Hepatocyte (in vitro differentiated cells): Measurements from ENCODE around the gene KIF1C. TPM values are rescaled to one million over a fixed set of nuclear protein-coding genes. Genes with fewer than 3 reads are reported as not detected.

Experiments used
- DNase-seq: peaks from one replicate; pipeline ENCODE4 v3.0.0-alpha.2; 2016; ENCODE audit warnings: low spot score
- H2AFZ ChIP-seq: fragments of 200-600 bp; sonication (generic); 2 replicates; pipeline ENCODE4 v1.6.0; 2016; ENCODE audit warnings: antibody characterized with exemption, mild to moderate bottlenecking
- H3K27ac ChIP-seq: fragments of 200-600 bp; sonication (generic); 2 replicates; pipeline ENCODE4 v1.5.1; 2016; ENCODE audit warnings: mild to moderate bottlenecking
- H3K27me3 ChIP-seq: fragments of 200-600 bp; sonication (generic); 2 replicates; pipeline ENCODE4 v1.6.1; 2016
- H3K36me3 ChIP-seq: fragments of 200-600 bp; sonication (generic); replicated peaks from 2 replicates; pipeline ENCODE4 v1.5.1; 2016; ENCODE audit warnings: low read depth; ENCODE audit not compliant: insufficient read depth
- H3K4me1 ChIP-seq: fragments of 200-600 bp; sonication (generic); 2 replicates; pipeline ENCODE4 v1.5.1; 2016; ENCODE audit warnings: mild to moderate bottlenecking, moderate library complexity; ENCODE audit not compliant: insufficient read depth
- H3K4me2 ChIP-seq: fragments of 200-600 bp; sonication (generic); 2 replicates; pipeline ENCODE4 v1.6.0; 2016
- H3K4me3 ChIP-seq: fragments of 200-600 bp; sonication (generic); 2 replicates; pipeline ENCODE4 v1.5.1; 2016; ENCODE audit warnings: mild to moderate bottlenecking
- H3K79me2 ChIP-seq: fragments of 200-600 bp; sonication (generic); 2 replicates; pipeline ENCODE4 v1.6.0; 2017; ENCODE audit warnings: mild to moderate bottlenecking
- H3K9me2 ChIP-seq: fragments of 200-600 bp; sonication (generic); replicated peaks from 2 replicates; pipeline ENCODE4 v1.6.0; 2017; ENCODE audit warnings: mild to moderate bottlenecking; ENCODE audit not compliant: insufficient read depth
- H3K9me3 ChIP-seq: fragments of 200-600 bp; sonication (generic); 2 replicates; pipeline ENCODE4 v1.5.1; 2016; ENCODE audit warnings: low read depth, mild to moderate bottlenecking
- H4K20me1 ChIP-seq: fragments of 200-600 bp; sonication (generic); 2 replicates; pipeline ENCODE4 v1.6.0; 2016; ENCODE audit warnings: mild to moderate bottlenecking; ENCODE audit not compliant: insufficient read depth, poor library complexity, severe bottlenecking
- CTCF ChIP-seq: fragments of 200-600 bp; sonication (generic); IDR thresholded peaks from 2 replicates; pipeline ENCODE4 v1.5.1; 2016; ENCODE audit warnings: antibody characterized with exemption, mild to moderate bottlenecking; ENCODE audit not compliant: poor library complexity
- EZH2 ChIP-seq: fragments of 200-600 bp; sonication (generic); IDR thresholded peaks from 2 replicates; pipeline ENCODE4 v1.6.1; 2016; ENCODE audit warnings: antibody characterized with exemption, mild to moderate bottlenecking, borderline replicate concordance
- EZH2phosphoT487 ChIP-seq: fragments of 200-600 bp; sonication (generic); IDR thresholded peaks from one replicate; pipeline ENCODE4 v1.6.1; 2018; ENCODE audit warnings: antibody characterized with exemption, mild to moderate bottlenecking, low read depth, moderate library complexity; ENCODE audit not compliant: unreplicated experiment, severe bottlenecking
- WGBS: methylation state at CpG from one replicate; pipeline ENCODE4 v1.1.6; 2016; ENCODE audit warnings: low lambda C conversion rate; ENCODE audit errors: missing lambda C conversion rate; 5-methylcytosine and 5-hydroxymethylcytosine counted together
- polyA plus RNA-seq: library from polyadenylated mRNA; unstranded; fragments of >200 nt; fragmentation: Nextera tagmentation; extraction: Ambion mirVana; gene quantifications from 2 replicates; pipeline ENCODE4 v1.2.1, GENCODE V29; 2016
- total RNA-seq: library from RNA; depleted of rRNA; stranded (reverse); fragments of >200 nt; gene quantifications from 2 replicates; pipeline ENCODE4 v1.2.3, GENCODE V29; 2014

KIF1C gene
- total and polyA plus RNA-seq, 2 experiments from 2014 or later, result 59.4 to 75.9 TPM

DNA sequence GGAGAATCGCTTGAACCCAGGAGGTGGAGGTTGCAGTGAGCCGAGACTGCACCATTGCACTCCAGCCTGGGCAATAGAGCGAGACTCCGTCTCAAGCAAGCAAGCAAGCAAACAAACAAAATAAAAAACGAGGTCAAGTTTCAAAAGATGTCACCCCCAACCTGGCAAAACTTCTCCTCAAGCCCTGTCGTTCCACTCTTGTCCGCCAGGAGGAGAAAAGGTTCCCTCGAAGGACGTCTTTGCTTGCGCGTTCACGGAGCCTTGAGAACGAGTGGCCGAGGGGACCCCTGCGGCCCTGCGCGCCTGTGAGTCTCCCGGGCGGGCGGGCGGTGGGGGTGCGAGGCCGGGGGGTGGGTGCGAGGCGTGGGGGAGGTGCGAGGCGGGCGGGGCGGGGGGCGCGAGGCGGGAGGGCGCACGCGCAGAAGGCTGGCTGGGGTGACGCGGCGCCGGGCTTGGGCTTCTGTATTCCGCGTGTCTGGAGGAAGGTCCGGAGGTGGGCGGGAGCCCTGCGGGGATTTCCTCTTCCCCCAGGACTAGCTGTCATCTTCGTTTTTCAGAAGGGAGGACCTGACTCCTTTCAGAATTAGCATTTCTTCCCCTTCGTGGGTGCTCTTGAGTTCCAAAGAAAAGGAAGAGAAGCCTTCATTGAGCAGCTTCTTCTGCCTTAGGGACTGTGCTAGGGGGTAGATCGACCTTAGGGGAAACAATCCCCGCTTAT lies 33.8 kb downstream of the KIF1C start:
- H3K9me2 ChIP-seq, result no peaks in the 10 kb centered on the region
- DNase-seq, result peak; percentile 91
- peak; percentile 71 for TF ChIP-seq CTCF
- TF ChIP-seq EZH2phosphoT487, result no peak
- H3K4me1 ChIP-seq, result peaks cover 4% of the 10 kb centered on the region
- H3K27ac ChIP-seq, result peak overlapping the region; percentile 33
- peaks cover 16% of the 10 kb centered on the region for H3K27me3 ChIP-seq
- H3K4me3 ChIP-seq, result no peak overlapping the region
- peak overlapping the region; percentile 59 for H2AFZ ChIP-seq
- H4K20me1 ChIP-seq, result no peaks in the 10 kb centered on the region
- no peaks in the 10 kb centered on the region for H3K9me3 ChIP-seq
- no peaks in the 10 kb centered on the region for H3K36me3 ChIP-seq
- H3K79me2 ChIP-seq, result no peaks in the 10 kb centered on the region
- 11% methylated on average over 19 of the region's 48 CpGs for WGBS
- H3K4me2 ChIP-seq, result peak overlapping the region; percentile 76

- Histone ChIP-seq H3K9me2 (no peaks in the 10 kb centered on the region), H4K20me1 (no peaks in the 10 kb centered on the region), H3K36me3 (no peaks in the 10 kb centered on the region), H3K4me3 (no peak overlapping the region), H3K79me2 (no peaks in the 10 kb centered on the region), H3K4me1 (peaks cover 4% of the 10 kb centered on the region), H3K27ac (no peak overlapping the region), H3K27me3 (peaks cover 16% of the 10 kb centered on the region), H2AFZ (no peak overlapping the region), H3K4me2 (no peak overlapping the region), H3K9me3 (no peaks in the 10 kb centered on the region)
- TF ChIP-seq EZH2 (no peak), CTCF (no peak), EZH2phosphoT487 (no peak)
- WGBS, result 88% methylated on average over 6 of the region's 6 CpGs
- no peak for DNase-seq
Measured at GRCh38 chr17:5032865-5033264, 35.1 kb downstream of the KIF1C start.

- Histone ChIP-seq H3K4me1 (peaks cover 4% of the 10 kb centered on the region), H3K27me3 (peaks cover 16% of the 10 kb centered on the region), H3K9me3 (no peaks in the 10 kb centered on the region), H3K9me2 (no peaks in the 10 kb centered on the region), H3K4me3 (no peak overlapping the region), H3K36me3 (no peaks in the 10 kb centered on the region), H3K4me2 (no peak overlapping the region), H2AFZ (no peak overlapping the region), H3K27ac (no peak overlapping the region), H3K79me2 (no peaks in the 10 kb centered on the region), H4K20me1 (no peaks in the 10 kb centered on the region)
- TF ChIP-seq CTCF (no peak), EZH2phosphoT487 (no peak), EZH2 (no peak)
- WGBS, result 94% methylated on average over 13 of the region's 13 CpGs
- DNase-seq, result no peak
Measured at GRCh38 chr17:5033352-5034015, 35.7 kb downstream of the KIF1C start.
